C4-2B (cell line): Measurements from ENCODE around the gene MRPL43.

Source experiments
- ZFX ChIP-seq: fragments of 450-650 bp; IDR thresholded peaks from 2 replicates; pipeline ENCODE4 v1.6.1; 2017
- TF ChIP-seq, protein P1 (sequence below): fragments of 450-650 bp; conservative IDR thresholded peaks from 2 replicates; pipeline ENCODE4 v1.5.1; 2017; ENCODE audit warnings: mild to moderate bottlenecking

DNA sequence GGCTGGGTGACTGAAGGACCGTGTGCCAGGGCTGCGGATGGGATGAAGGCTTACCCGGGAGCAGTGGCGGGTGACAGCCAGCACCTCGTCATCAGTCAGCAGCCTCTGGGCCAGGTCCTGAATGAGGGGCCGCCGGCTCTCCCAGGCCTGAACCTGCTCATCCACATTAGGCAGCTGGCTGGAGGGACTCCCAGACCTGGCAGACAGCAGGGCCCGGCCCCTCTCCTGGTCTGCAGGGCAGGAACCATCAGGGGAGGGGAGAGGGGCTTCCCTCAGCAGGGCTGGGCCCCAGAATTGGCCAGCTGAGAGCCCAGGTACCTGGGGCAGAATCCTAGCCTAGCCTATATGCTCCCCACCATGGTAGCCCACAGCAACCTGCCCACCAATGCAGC is 28.3 kb upstream of the MRPL43 start:
- TF ChIP-seq, protein P1, sequence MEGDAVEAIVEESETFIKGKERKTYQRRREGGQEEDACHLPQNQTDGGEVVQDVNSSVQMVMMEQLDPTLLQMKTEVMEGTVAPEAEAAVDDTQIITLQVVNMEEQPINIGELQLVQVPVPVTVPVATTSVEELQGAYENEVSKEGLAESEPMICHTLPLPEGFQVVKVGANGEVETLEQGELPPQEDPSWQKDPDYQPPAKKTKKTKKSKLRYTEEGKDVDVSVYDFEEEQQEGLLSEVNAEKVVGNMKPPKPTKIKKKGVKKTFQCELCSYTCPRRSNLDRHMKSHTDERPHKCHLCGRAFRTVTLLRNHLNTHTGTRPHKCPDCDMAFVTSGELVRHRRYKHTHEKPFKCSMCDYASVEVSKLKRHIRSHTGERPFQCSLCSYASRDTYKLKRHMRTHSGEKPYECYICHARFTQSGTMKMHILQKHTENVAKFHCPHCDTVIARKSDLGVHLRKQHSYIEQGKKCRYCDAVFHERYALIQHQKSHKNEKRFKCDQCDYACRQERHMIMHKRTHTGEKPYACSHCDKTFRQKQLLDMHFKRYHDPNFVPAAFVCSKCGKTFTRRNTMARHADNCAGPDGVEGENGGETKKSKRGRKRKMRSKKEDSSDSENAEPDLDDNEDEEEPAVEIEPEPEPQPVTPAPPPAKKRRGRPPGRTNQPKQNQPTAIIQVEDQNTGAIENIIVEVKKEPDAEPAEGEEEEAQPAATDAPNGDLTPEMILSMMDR = no peak
- no peak for TF ChIP-seq ZFX
